GM21825 (cell line): ENCODE measurements around the gene SERTAD2.

Experiments
- ATAC-seq: cut with Tn5 transposase; IDR thresholded peaks from one replicate; pipeline ENCODE4 v1.9.1; 2021; ENCODE audit warnings: mild to moderate bottlenecking, moderate library complexity; ENCODE audit not compliant: unreplicated experiment

SERTAD2 gene

DNA sequence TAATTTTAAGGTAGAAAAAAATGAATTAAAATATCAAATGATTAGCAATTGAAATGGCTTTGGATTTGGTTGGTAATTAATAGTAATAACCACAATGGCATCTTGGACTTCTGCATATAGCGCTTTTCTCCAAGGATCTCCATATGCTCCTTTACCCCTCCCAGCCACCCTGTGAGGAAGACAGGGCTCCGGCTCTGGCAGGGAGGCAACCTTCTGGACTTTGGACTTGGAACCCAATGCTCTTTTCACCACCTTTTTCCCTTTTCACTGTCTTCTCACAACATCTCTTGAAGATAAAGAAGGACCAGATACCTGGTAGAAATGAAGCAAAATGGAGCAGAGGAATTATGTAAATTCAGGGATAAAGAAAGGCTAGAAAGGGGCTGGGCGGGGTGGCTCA lies 23.8 kb upstream of the SERTAD2 start:
- ATAC-seq: no peak

DNA sequence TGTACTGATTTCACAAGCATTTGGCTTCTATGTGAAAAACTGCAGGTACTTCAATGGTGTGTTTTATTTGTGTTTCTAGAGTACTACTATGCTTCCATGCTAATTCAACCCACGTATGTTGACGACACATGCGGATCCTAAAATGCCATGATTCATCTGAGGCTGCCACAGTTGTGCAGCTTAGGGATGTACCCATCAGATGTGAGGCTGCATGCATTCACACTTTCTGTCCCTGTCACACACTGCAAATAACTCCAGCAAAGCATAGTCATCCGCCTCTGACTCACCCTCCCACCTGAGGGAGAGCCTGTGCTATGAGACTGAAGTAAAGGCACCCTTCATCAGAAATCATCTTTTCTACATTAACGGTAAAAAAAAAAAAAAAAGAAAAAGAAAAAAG lies 22.1 kb upstream of the SERTAD2 start:
- ATAC-seq: no peak

DNA sequence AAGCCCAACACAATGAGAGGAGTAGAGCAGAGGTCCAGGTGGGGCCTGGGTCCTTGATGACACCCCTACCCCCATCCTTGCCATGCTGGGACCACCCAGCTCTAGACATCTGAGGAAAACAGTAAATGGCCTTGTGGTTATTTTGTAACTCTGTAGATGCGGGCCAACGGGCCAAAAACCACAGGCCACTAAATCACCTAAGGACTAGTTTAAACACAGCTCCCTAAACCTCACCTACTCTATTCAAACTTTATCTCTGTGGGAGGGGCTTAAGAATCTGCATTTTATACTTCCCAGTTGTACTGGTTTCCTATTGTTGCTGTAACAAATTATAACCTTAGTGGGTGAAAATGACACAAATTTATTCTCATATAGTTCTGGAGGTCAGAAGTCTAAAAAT lies 19.0 kb upstream of the SERTAD2 start:
- no peak for ATAC-seq

DNA sequence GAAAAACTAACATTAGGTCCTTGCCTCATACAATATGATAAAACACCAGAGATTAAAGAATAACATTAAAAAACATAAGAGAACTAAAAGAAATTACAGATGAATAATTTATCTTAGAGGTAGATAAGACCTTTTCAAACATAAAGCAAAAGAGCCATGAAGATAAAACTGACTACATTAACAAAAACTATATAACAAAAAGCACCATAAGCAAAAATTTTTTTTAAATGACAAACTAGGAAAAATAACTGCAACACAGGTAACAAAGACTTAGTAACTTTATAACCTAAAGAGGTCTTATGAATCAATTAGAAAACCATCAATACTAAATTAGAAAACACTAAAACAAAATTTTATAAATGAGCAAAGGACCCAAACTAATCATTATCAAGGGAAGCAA lies 16.3 kb upstream of the SERTAD2 start:
- ATAC-seq: no peak

- no peak for ATAC-seq
Observed at GRCh38 chr2:64669288-64669687, 15.6 kb upstream of the SERTAD2 start.

- ATAC-seq: no peak
Observed at GRCh38 chr2:64668542-64668941, 14.8 kb upstream of the SERTAD2 start.

GRCh38 chr2:64667535-64667934 lies 13.8 kb upstream of the SERTAD2 start:
- ATAC-seq: no peak

- ATAC-seq: peak; percentile 72
Observed at GRCh38 chr2:64666810-64667438, 13.2 kb upstream of the SERTAD2 start.

GRCh38 chr2:64665709-64666108 lies 12.0 kb upstream of the SERTAD2 start:
- ATAC-seq: no peak

DNA sequence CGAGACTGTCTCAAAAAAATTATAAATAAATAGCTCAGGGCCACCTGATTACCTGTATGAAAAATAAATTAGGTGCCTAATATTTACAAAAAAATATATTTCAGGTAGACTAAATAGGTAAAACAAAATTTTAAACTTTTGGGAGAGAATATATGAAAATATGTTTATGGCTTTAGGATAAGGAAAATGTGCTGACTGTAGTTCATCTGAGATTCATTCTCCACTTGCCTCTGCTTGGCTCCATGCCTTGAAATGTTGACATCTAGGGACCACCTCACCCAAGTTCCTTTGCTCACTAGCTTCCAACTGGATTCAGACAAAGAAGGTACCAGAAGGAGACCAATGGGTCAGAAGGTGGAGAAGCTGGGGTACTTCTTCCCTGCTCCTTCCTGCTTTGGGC lies 9.7 kb upstream of the SERTAD2 start:
- no peak for ATAC-seq

DNA sequence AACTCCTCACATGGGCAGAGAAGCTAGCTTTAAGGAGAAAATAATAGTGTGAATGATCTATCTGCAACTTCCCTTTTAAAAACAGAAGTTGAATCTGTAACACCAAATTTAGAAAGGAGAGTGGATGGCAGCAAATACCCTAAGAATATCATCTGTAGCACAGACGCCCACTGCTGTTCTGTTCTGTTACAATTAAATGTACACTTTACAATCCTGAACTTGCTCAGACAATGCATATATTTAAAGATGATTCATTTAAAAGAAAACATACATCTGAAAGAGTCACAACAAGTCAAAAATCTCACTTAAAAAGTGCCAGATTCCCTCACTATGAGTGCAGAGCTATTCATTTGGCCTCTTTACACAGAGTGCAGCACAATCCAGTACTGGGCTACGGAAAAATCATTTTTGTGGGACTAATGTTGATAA lies 8.0 kb upstream of the SERTAD2 start:
- no peak for ATAC-seq

- ATAC-seq: no peak
Observed at GRCh38 chr2:64659252-64659651, 5.5 kb upstream of the SERTAD2 start.

DNA sequence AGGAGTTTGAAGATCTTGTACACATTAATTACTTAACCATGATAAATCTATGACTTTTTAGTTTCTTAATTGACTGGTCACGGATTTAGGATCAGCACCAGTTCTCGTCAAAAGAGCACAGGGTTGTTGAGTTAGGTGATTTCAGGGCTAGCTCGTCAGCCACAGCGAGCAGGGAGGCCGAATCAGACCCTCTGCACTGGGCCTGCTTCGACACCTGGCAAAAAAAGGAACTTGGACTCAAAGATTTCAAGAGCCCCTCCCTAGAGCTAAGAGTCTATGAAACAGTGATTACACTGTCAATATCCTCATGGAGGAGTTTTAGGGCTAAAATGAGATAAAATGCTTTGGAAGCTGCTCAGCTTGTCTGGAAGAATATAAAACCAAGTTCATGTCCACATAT lies 4.6 kb upstream of the SERTAD2 start:
- ATAC-seq: no peak

GRCh38 chr2:64657411-64657810 lies 3.7 kb upstream of the SERTAD2 start:
- ATAC-seq: no peak

DNA sequence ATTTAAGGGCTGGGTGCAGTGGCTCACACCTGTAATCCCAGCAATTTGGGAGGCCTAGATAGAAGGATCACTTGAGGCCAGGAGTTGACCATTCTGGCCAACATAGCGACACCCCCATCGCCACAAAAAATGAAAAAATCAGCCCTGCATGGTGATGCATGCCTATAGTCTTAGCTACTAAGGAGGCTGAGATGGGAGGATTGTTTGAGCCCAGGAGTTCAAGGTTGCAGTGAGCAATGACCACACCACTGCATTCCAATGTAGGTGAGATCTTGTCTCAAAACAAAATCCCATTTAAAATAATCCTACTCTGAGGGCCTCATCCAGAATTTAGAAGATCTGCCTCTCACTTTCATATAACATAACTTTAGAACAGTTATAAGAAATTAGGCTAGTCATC lies 2.7 kb upstream of the SERTAD2 start:
- no peak for ATAC-seq

GRCh38 chr2:64655873-64656272 lies 2.2 kb upstream of the SERTAD2 start:
- ATAC-seq: no peak

- ATAC-seq: no peak
Observed at GRCh38 chr2:64655018-64655664, 1.4 kb upstream of the SERTAD2 start.

GRCh38 chr2:64654063-64654811 lies 524 bp upstream of the SERTAD2 start:
- ATAC-seq: peak; percentile 25

DNA sequence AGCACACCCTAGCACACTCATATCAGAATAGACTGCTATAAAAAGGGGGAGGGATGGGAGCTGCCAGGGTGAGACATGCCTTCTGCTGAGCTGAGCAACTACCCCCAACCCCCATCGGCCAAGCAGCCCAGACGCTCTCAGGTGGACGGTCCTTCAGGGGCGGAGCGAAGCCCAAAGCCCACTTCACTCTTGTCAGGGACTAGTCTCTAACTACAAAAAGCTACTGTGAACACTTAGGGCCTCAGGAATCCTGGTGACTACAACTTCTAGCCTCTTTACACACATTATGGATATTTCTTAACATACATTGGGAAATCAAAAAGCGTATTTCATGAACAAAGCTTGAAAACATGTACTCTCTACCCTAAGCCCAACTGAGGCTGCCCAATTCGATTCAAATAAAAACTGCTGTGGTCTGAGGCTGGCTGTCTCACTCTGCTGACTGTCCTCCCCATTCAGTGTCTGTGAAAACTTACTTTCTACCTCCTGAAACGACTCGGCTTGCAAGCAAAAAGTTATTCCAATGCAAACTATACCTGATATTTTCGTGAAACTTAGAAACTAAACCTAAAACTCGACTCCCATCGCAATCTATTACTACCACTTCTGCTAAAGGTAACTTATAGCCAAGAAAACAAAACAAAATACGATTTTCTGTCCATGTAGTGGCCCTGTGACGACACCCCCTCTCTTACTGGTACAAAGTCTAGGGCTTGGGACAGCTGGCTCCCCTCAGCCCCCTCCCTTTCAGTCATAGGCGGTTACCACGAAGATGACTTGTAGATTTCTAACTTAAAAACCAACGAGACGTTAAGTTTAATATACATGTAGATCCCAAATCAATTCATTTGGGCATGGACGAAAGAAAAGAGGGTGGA lies 1.2 kb downstream of the SERTAD2 start:
- no peak for ATAC-seq

GRCh38 chr2:64651590-64651989 lies 2.1 kb downstream of the SERTAD2 start:
- ATAC-seq: no peak

- ATAC-seq: no peak
Observed at GRCh38 chr2:64650722-64651338, 2.9 kb downstream of the SERTAD2 start.
